ENCODE data around the gene ZNF688.

ZNF688 gene

DNA sequence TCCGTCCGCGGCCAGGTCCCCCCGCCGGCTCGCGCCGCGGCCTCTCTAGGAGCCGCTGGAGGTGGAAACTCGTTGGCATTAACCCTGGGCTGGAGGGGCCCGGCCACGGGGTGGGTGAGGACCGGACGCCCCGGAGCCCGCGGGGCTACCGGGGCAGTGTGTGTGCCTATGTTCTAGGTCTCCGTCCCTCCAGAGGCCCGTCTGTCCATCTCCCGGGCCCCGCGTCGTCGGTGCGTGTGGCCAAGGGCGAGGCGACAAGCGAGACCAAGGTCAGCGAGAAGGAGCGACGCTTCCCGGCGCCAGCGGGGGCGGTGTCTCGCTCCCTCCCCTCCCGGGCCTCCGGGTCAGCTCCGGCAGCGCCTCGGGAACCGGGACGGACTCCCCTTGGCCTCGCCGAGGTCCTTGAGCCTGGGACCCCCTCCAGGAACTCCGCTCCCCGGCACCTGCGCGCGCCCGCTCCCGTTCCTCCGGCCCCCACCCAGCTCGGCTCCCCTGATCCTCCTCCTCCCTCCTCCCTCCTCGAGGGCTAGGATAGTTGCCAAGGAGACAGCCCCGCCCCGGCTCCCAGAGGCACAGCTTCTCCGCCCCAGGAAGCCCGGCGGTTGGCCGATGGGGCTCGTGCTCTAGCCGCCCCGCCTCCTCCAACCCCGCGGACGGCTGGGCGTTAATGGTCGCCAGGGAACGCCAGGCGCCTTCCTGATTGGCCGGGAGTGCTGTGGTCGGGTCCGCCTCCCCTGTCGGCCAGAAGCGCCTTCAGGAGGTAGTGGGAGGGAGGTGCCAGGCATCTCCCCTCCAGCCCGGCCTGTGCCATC is 44.5 kb downstream of the ZNF688 start:
- H3K9ac ChIP-seq (ENCODE audit: low read length): peak overlapping the region; percentile 99

DNA sequence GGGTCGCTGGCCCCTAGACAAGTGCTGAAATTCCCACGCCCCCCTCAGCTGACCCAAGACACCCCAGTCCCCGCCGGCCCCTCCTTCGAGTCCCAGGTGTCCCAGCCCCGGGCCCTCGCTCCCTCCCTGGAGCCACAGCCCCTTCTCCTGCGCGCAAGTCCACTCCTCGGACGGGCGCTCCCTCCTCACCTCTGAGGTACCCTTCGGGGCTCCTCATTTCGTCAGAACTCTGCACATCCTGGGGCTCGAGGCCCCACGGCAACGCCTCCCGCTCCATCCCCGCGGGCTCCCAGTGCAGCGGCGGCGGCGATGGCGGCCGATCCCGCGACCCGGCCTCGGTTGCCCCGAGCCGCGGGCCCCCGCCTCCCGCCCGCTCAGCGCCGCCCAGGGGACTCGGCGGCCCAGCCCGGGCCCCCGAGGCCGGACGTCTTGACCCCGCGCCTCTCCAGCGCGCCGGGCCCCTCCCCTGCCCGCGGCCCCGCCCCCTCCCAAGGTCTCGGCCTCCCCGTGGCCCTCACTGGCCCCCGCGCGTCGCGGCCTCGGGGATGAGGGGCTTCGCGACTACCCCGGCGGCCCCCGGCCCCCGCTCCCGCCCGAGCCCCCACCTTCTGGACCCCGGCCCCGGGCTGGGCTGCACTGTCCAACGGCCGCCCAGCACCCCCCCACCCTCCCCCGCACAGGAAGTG is 45.2 kb downstream of the ZNF688 start, which contains the start of gene ZNF768:
ZNF768 (minus strand) TSS at position 430 of the 686 bp plus-strand sequence; CDS start at position 277, 153 bp downstream.
- H2AFZ ChIP-seq (ENCODE audit: low read length): peak within 1 kb of the TSS; percentile 88
- peak within 1 kb of the TSS; percentile 92 for H3K4me2 ChIP-seq (ENCODE audit: low read depth, low read length)
- no peak for DNase-seq
- H3K4me1 ChIP-seq (ENCODE audit: low read length): peaks cover 16% of the 10 kb centered on the region
- H3K79me2 ChIP-seq (ENCODE audit: low read length): no peaks in the 10 kb centered on the region
- peak within 1 kb of the TSS; percentile 86 for H3K27ac ChIP-seq (ENCODE audit: low read length)
- H3K4me3 ChIP-seq (ENCODE audit: low read length): peak within 1 kb of the TSS; percentile 94
- H3F3A ChIP-seq (ENCODE audit: insufficient read depth, low read length): peaks cover 16% of the 10 kb centered on the region
- no peaks in the 10 kb centered on the region for H3K27me3 ChIP-seq (replicated peaks; ENCODE audit: insufficient read depth, low read length)
- TF ChIP-seq EZH2phosphoT487 (IDR thresholded peaks at IDR 0.05; ENCODE audit: low read length) (no peak), EZH2 (optimal IDR thresholded peaks at IDR 0.05; ENCODE audit: low read depth, low read length) (no peak)
- TF ChIP-seq, protein P1, sequence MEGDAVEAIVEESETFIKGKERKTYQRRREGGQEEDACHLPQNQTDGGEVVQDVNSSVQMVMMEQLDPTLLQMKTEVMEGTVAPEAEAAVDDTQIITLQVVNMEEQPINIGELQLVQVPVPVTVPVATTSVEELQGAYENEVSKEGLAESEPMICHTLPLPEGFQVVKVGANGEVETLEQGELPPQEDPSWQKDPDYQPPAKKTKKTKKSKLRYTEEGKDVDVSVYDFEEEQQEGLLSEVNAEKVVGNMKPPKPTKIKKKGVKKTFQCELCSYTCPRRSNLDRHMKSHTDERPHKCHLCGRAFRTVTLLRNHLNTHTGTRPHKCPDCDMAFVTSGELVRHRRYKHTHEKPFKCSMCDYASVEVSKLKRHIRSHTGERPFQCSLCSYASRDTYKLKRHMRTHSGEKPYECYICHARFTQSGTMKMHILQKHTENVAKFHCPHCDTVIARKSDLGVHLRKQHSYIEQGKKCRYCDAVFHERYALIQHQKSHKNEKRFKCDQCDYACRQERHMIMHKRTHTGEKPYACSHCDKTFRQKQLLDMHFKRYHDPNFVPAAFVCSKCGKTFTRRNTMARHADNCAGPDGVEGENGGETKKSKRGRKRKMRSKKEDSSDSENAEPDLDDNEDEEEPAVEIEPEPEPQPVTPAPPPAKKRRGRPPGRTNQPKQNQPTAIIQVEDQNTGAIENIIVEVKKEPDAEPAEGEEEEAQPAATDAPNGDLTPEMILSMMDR (IDR thresholded peaks at IDR 0.05; ENCODE audit: low read length): no peak
- H4K20me1 ChIP-seq (ENCODE audit: insufficient read depth, low read length): no peaks in the 10 kb centered on the region
- H3K36me3 ChIP-seq (replicated peaks; ENCODE audit: insufficient read depth, low read length): no peaks in the 10 kb centered on the region
- no peaks in the 10 kb centered on the region for H3K9me2 ChIP-seq (replicated peaks; ENCODE audit: insufficient read depth, low read length)
- H3K9ac ChIP-seq (ENCODE audit: low read length): peak within 1 kb of the TSS; percentile 99
- no peaks in the 10 kb centered on the region for H3K9me3 ChIP-seq (replicated peaks; ENCODE audit: insufficient read depth, low read length)

More for the DNA sequence above, 44.5 kb downstream of the ZNF688 start:
- peak; percentile 98 for DNase-seq
- H4K20me1 ChIP-seq (ENCODE audit: insufficient read depth, low read length): no peaks in the 10 kb centered on the region
- TF ChIP-seq EZH2phosphoT487 (IDR thresholded peaks at IDR 0.05; ENCODE audit: low read length) (no peak), EZH2 (optimal IDR thresholded peaks at IDR 0.05; ENCODE audit: low read depth, low read length) (no peak)
- TF ChIP-seq, protein P1 (IDR thresholded peaks at IDR 0.05; ENCODE audit: low read length): peak; percentile 28; the same call in 1 of the 2 replicates
- peaks cover 16% of the 10 kb centered on the region for H3F3A ChIP-seq (ENCODE audit: insufficient read depth, low read length)
- peak overlapping the region; percentile 94 for H3K4me3 ChIP-seq (ENCODE audit: low read length)
- 0 out of 2 replicates have a peak, but pooled peaks cover under 1% of the 10 kb centered on the region for H3K79me2 ChIP-seq (ENCODE audit: low read length)
- peak overlapping the region; percentile 91 for H3K4me2 ChIP-seq (ENCODE audit: low read depth, low read length)
- H3K9me2 ChIP-seq (replicated peaks; ENCODE audit: insufficient read depth, low read length): no peaks in the 10 kb centered on the region
- H3K27me3 ChIP-seq (replicated peaks; ENCODE audit: insufficient read depth, low read length): no peaks in the 10 kb centered on the region
- H3K27ac ChIP-seq (ENCODE audit: low read length): peak overlapping the region; percentile 86
- no peaks in the 10 kb centered on the region for H3K9me3 ChIP-seq (replicated peaks; ENCODE audit: insufficient read depth, low read length)
- peak overlapping the region; percentile 88 for H2AFZ ChIP-seq (ENCODE audit: low read length)
- peaks cover 16% of the 10 kb centered on the region for H3K4me1 ChIP-seq (ENCODE audit: low read length)
- H3K36me3 ChIP-seq (replicated peaks; ENCODE audit: insufficient read depth, low read length): no peaks in the 10 kb centered on the region

DNA sequence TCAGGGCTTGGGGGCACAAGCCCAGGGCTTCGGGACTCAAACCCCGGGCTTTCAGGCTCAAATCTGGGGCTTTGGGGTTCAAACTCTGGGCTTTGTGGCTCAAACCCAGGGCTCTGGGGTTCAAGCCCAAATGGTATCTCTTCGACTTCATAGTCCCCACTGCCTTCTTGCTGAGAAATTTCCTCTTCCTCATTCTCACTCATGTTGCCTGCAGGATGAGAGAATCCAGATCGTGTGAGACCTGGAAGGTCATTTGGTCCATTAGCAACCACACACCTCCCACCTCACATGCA is 45.7 kb downstream of the ZNF688 start:
- H3K36me3 ChIP-seq (replicated peaks; ENCODE audit: insufficient read depth, low read length): no peaks in the 10 kb centered on the region
- DNase-seq: no peak

More for the DNA sequence above, 45.7 kb downstream of the ZNF688 start:
- no peaks in the 10 kb centered on the region for H3K9me2 ChIP-seq (replicated peaks; ENCODE audit: insufficient read depth, low read length)
- peaks cover 16% of the 10 kb centered on the region for H3K4me1 ChIP-seq (ENCODE audit: low read length)
- no peaks in the 10 kb centered on the region for H3K79me2 ChIP-seq (ENCODE audit: low read length)
- peak overlapping the region; percentile 70 for H3K4me3 ChIP-seq (ENCODE audit: low read length)
- no peak for TF ChIP-seq EZH2phosphoT487 (IDR thresholded peaks at IDR 0.05; ENCODE audit: low read length)
- TF ChIP-seq, protein P1 (IDR thresholded peaks at IDR 0.05; ENCODE audit: low read length): no peak
- no peak for TF ChIP-seq EZH2 (optimal IDR thresholded peaks at IDR 0.05; ENCODE audit: low read depth, low read length)
- peak overlapping the region; percentile 64; the same call in 1 of the 2 replicates for H3K9ac ChIP-seq (ENCODE audit: low read length)
- H2AFZ ChIP-seq (ENCODE audit: low read length): peak overlapping the region; percentile 67
- peaks cover 16% of the 10 kb centered on the region for H3F3A ChIP-seq (ENCODE audit: insufficient read depth, low read length)
- peak overlapping the region; percentile 13; the same call in 1 of the 2 replicates for H3K27ac ChIP-seq (ENCODE audit: low read length)
- peak overlapping the region; percentile 92 for H3K4me2 ChIP-seq (ENCODE audit: low read depth, low read length)
- H4K20me1 ChIP-seq (ENCODE audit: insufficient read depth, low read length): no peaks in the 10 kb centered on the region
- no peaks in the 10 kb centered on the region for H3K27me3 ChIP-seq (replicated peaks; ENCODE audit: insufficient read depth, low read length)
- H3K9me3 ChIP-seq (replicated peaks; ENCODE audit: insufficient read depth, low read length): no peaks in the 10 kb centered on the region

All from MM.1S (cell line).